SK-N-DZ (cell line): ENCODE measurements around the gene ULK3.
A peak's percentile ranks its signal among the peaks of the same experiment; 100 is the strongest.

Source experiments
- DNase-seq: peaks from one replicate; pipeline ENCODE4 v3.0.0-alpha.2; 2015; ENCODE audit warnings: low spot score

The ULK3 gene

DNA sequence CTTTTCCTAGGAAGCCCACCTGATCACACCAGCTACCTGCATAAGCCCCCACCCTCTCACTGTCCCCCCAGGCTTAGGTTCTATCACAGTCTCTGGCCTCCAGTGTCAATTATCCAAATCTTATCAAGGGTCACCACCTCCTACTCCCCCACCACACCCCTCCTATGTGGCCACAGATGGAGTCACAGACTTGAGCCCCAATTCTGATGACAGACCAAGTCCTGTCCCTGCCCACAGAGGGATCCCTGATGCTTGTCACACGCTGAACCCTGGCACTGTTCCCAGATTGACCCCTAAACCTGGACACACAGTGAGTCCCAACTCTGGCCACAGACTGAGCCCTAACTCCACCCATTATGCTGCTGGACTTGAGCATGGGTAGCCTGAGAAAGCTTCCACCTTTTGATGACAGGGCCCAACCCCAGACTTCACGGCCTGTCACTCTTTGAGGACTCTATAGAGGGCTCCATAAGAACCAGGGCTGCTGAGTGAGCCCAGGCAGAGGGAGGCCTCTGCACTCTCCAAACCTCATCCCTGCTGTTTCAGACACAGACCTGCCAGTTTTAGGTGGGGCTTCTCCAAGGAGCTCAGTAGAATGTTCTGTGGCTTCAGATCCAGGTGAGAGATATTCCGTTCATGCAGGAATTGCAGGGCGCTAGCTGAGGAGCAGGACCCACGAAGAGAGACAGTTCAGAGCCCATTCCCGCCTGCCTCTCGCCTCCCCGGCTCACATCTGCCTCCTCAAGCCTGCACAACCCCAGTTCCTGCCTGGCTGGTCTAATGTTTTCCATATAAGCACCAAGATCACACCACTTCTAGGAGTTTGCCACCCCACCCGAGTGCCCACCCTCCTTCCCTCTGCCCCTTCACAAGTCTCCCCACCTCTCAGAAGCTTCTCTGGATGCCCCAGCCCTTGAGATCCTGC, 1.8 kb downstream of the ULK3 start:
- DNase-seq = no peak

DNA sequence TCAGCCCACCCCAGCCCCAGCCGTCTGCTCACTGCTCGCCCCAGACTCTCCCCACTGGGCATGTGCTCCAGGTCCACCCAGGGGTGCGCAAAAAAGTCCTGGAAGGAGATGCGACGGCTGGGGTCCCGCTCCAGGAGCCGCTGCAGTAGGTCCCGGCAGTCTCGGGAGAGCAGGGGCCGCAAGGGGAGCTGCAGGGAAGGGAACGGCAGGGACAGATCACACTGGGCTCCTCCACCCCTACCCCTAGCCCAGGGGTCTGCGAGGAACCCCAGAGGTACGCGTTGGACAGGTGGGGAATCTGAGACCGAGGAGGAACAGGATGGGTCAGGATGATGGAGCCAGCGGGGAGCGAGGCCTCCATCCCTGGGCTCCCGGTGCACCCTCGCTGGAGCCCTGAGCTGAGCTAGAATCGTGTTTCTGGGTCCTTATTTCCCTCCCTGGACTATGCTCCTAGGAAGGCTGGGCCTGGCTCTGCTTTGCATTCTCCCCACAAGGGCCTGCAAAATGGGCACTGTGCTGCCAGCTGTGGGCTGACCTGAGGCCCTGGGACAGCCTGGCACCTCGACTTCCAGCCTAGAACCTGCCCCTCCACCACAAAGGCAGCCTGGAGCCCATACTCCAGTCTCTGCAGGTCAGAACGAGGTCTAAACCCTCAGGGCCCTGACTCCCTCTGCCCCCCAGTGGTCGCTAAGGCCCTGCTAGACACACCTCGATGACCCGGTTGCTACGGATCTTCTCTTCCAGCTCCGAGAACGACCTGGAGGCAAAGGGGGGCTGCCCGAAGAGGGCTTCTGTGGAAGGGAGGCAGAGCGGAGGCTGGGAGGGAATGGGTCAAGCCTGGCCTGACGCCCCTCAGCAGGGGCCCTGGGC, 3.2 kb downstream of the ULK3 start:
- no peak for DNase-seq

DNA sequence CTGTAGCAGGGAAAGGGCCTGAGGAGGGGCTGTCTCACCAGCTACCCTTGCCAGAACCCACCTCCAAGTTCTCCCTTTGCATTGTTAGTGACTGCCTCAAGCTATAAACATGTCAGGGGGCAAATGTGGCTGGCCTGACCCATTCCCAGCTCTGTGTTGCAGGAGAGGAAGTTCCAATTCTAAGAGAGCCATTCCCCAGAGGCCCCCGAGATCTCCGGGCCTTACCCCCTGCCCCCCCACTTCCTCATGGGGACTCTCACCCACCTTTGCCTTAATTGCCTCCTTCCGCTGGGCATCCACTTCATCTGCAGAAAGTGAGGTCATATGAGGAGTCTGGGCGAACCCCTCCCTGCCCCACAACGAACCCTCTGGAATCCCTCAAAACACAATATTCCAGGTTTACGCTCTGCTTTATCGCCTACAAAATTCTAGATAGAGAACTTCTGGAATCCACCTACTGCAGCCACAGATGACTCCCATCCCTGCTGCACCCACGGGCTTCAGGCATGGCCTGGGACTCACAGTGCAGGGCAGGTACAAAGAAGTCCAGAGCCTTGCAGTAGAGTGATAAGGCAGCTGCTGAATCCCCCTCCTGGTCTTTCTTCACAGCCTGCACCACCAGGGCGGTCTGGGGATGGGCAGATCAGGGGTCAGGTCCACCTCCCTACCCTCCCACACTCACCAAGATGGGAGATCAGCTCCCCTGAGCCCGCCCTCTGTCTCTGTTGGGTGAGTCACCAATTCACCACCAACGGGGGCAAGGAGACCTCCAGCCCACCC, 4.0 kb downstream of the ULK3 start:
- DNase-seq = no peak

DNA sequence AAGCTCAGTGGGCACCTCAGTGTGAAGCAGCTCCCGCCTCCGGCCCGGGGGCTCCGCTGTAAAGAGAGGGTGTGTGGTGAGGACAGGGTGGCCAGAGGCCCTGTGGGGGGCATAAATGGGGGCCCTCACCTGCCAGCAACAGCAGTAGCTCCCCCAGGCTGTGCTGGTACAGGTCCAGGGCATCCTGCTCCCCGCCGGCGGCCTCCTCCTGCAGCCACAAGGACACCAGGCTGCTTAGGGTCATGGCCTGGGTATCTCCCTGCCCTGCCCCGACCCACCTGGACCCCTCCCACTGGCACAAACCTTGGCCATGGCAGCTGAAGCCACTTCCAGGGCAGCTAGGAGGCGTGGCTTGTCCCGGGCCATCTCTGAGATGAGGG, 4.8 kb downstream of the ULK3 start:
- no peak for DNase-seq

DNA sequence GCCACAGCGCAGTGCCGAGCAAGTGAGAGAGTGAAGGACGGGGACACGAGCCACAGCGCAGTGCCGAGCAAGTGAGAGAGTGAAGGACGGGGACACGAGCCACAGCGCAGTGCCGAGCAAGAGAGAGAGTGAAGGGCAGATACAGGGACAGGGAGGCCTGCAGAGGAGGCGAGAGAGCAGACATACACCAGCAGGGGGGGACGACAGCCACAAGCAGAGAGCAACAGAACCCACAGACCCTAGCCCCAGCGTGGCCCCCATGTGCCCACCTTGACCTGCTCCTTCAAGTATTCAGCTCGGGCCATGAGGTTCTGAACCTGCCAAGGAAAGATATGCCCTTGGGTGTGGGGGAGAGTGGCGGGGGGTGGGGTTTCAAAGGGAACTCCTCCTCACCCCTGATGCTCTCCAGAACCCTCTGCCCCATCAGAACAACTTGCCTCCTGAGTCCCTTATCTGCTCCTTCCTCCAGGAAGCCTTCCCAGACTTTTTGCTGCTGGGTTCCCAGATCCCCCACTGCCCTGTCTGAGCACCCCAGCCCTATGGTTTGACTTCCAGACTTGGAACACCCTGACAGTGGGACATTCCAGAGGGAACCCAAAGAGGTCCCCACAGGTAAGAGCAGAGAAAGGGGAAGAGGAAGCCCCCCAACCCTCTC, 5.3 kb downstream of the ULK3 start:
- DNase-seq = no peak

DNA sequence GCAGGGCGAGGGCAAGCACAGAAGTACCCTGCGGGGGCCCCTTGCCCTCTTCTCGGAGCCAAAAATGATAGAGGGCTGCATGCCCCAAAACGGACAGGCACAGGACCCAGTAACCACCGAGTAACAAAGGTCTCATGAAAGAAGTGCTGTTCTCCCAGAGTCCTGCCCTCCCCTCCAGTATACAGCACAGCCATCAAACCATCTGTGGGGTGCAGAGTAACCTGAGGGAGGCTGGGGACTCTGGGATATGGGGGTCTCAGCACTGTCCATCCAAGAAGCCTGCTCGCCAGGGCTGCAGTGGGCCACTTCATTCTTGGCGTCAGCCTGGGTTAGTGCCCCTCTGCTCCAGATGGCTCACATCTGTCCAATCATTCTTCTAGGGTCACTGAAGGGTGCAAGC, 6.1 kb downstream of the ULK3 start:
- DNase-seq = no peak

DNA sequence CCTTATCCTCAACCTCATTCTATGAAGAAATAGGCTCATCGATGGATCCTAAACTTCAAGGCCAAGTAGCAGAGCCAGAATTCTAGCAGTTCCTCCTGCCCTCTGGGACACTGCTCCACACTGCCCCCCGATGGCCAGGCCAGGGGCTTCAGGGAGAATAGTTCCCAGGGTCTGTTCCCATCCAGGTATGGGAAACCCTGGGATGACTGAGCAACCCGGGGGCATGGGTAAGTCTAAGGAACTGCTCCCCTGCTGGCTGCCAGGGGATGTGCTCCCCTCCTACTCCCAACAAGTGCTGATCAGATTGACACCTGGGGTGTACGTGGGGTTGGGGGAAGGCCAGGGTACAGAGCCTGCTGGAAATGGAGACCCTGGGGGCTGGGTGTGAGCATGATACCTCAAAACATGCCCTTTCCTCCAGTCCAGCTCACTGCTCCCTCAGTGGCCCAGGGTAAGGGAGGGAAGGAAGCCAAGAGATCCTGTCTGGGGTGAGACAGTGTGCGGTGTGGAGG, 7.6 kb downstream of the ULK3 start:
- peak; percentile 81 for DNase-seq

DNA sequence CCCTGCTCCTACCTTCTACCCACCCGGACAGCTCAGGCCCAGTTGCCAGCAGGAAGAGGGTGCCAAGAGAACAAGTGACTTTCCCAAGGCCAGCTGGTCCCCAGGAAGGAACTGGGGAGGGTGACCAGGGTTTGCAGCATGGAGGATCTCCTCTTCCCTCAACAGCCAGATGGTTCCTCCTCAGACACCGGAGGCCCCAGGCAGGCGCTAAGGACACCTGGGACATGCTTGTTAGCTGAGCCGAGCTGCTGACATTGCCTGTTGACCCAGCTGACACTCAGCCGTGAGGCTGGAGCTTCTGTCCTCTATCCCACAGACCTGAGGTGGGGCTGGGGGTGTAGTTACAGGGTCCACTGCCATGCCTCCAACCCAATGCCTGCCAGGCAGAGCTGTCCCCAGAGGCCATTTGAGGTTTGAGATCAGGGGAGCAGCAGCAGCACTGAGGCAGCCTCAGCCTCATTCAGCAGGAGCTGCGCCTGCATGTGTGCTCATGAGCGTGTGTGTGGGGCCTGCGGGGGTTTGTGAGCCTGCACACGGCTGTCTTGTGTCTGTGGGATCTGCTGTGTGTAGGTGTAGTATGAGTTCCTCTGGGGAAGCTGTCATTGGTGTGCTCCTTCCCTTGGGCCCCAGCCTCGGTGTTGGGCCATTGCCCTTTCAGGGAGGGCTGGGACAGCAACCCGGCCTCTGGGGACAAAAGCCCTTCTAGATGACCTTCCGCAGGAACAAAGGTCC, 9.4 kb downstream of the ULK3 start:
- no peak for DNase-seq

DNA sequence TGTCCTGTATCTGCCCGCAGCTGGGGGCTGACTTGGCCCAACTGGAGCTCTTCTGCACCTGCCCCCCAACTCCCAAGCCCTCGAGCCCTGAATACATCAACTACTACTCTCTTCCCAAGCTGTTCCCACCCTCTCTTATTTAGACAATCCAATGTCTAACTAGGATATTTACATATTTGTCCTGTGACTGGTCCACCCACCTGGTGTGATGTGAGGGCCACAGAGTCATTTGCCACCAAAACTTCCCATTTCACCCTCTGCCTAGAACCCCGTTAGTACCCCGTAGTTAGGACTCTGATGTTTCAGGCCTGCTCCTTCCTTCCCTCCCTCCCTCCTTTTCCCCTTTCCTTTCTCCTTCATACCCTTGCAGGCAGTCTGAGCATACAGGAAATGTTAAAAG, 10.1 kb downstream of the ULK3 start:
- DNase-seq = no peak

DNA sequence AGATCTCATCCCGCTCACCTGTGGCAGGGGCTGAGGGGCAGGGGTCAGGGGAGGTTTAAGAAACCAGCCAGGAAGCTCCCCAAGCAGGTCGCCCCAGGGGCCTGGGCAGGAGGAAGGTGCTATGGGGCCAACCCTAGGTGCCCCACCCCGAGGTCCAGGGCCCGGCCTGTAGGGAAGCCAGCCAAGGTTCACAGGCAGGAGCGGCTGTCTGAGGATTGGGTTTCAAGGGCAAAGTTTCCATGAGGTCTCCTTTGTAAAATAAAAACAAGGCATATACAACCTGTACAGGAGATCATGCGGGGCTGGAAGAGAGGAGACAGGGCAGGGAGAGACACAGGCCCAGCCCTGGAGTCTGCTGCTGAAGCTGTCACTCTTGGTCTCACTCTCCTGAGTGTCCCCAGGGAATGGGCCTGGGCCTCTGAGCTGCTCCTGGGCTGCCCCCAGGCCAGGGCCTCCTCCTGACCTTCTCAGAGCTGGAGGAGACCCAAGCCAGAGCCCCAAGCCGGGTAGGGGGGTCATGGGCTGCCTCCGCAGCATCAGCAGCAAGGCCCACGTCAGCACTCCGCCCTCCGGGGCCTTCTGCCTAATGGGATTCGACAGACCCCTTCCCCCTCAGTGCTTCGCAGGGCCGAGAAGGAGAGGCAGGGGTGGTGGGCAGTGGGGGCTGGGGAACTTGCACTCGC, 11.0 kb downstream of the ULK3 start:
- DNase-seq = peak; percentile 88

DNA sequence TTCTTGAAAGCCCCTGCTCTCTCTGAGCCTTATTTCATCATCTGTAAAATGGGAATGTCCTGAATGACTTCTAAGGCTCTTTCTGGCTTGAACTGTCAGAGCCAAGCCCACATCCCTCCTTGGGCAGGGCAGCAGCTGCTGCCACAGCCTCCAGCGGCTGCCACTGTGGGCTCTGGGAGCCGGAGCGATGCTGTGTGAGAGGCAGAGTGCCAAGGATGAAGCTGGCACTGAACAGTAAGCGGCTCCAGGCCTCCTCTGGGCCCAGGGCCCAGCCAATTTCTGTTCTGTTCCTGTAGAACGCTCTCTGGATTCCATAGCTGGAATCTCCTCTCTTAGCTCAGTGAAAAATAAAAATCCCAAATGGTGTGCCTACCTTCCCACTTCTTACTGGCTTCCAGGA, 12.1 kb downstream of the ULK3 start:
- no peak for DNase-seq

DNA sequence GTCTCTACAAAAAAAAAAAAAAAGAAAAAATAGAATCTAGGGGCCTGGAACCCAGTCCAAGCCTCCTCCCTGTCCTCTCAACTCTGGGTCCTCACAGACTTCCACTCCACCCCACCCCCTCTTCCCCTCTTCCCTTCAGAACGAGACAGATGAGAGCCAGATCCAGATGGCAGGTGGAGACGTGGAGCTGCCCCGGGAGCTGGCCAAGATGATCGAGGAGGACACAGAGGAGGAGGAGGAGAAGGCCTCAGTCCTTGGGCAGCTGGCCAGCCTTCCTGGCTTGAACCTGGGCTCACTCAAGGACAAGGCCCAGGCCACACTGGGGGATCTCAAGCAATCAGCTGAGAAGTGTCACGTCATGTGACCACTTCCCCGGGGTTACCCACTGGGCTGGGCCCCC, 13.0 kb downstream of the ULK3 start:
- no peak for DNase-seq

DNA sequence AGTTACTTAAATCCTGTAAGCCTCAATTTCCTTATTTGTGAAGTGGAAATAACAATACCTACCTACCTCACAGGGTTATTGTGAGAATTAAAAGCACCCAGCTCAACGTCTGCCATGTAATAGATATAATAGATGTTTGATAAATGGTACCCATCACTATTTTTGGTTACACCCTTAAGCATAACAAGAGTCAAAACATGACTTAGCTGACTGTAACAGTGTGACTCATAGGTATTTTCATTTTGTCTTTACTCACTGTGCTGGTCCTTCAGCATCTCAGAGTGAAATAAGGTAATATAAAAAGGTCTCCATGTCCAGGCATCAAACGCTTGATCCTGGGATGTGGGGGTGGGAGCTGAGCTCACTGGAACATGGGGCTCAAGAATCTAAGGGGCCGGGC, 13.5 kb downstream of the ULK3 start:
- no peak for DNase-seq

DNA sequence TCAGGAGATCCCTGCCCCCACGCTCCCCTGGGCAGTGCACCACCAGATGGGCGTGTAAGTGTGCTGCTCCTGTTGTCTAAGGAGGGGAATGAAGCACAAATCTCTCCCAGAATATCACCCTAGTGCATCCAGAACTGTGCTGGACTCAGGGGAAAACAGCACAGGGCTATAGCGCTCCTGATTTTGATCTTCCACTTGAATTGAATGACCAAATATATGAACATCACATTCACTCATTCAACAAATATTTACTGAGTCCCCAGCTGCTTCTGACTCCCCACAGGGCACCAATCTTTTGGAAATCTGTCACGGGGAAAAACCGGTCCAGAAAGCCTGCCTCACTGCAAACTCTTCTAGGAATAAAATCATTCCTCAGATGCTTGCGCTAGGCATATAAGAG, 14.1 kb downstream of the ULK3 start:
- DNase-seq = no peak

DNA sequence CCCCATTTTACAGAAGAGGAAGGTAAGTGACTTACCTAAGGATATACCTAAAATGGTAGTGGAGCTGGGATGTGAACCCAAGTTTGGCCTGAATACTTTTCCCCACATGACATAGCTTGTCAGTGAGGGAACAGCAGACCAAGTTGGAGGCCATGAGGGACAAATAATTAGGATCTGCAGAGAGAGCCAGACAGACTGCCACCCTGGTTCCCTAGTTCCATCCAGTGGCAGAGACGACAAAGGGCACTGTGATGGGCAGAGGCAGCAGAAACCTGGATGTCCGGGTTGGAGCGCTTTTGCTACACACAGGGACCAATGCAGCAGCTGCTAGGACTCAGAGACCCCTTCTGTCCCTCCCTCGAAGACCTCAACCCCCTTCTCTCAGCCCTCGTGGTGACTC, 15.3 kb downstream of the ULK3 start:
- no peak for DNase-seq

DNA sequence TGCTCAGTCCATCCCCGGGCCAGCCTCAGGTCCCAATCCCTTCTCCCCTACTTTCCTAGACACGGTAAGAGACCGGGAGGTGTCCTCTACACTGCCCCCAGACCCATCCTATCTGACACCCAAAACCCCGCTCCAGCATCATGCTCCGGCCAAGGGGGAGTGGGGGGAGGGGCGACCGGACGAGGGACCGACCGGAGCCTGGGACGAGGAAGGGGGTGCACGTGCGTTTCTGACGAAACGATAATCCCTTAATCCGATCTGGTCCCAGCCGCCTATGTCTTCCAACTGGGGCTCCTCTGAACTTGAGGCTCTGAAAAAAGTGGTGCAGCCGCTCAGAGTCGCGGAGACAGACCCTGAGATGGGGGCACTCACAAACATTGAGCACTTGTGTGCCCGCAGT, 16.0 kb downstream of the ULK3 start:
- no peak for DNase-seq

DNA sequence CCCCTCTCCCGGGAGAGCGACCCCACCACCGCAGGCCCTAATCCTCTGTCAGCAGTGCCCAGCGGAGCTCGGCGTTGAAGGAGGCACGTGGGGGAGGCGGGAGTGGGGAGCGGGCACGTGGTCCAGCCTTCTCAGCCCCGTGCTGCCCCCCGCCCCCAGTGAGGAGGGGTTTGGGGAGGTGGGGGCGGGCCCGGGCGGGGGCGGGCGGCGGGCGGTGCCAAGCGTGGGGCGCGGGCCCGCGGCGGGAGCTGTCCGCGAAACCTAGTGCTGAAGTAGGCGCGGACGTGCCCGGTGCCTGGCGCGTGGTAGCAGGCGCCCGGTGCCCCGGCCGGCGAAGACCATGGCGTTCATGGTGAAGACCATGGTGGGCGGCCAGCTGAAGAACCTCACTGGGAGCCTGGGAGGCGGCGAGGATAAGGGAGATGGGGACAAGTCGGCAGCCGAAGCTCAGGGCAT, 16.6 kb downstream of the ULK3 start, which contains the start of gene CPLX3:
Gene CPLX3 (plus strand): TSS at position 264 of the 456 bp plus-strand sequence. CDS start 77 bp downstream, at position 341.
- no peak for DNase-seq

DNA sequence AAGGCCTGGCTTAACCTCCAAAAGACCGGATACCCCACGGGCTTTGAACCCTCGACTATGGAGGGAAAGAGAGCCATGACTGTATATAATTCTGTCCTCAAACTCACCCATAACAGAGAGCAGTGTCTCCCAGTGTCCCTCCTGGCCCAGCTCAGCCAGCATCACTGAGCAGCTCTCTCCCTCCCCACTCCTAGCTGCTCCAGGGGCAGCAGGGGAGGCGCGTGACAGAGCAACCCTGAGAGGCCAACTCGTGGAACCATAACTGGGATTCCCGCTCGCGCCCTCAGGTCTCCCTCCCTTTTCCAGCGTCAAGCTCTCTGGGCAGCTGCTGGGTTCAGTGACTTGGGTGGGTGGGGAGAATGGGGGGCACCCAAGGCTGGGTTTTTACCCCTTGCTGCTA, 17.1 kb downstream of the ULK3 start:
- no peak for DNase-seq

DNA sequence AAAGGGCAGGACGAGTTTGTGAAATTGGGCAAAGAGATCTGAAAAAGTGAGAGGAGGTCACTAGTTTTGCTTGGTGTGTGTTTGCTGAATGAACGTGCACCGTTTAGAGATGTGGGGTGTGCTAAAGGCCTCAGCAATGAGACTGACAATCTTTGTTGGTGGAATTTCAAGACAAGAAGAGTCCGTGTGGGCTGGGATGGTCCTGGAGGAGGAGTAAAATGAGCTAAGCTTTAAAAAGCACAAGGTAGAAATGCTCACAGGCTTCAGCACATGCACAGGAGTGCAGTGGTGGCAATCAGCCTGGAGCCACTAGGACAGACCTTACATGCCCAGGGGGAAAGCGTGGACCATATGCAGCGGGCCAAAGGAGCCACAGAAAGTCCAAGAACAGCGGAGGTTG, 18.0 kb downstream of the ULK3 start:
- DNase-seq = no peak

DNA sequence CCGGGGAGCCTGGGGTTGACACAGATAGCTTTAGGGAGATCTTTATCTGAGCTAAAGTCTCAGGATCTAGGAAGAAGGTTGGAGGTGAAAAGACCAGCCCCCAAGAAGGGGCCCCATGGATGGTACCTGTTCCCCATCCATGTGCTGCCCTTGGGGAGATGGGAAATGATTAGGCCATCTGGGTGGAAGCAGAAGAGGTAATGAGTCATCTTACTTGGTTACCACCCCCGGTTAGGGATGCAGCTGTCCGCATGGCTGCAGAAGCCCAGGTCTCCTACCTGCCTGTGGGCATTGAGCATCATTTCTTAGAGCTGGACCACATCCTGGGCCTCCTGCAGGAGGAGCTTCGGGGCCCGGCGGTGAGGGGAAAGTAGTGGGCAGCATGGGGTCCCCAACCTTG, 19.6 kb downstream of the ULK3 start:
- DNase-seq = peak; percentile 54
